IMR-90 (cell line): ENCODE data around the gene NTN4. TPM values are rescaled to one million over a fixed set of nuclear protein-coding genes. Genes with fewer than 3 reads are reported as not detected.
A peak's percentile ranks its signal among the peaks of the same experiment; 100 is the strongest.

Experiments
- ATAC-seq: fragments of 200-7000 bp; cut with Tn5 transposase; 2 replicates; pipeline ENCODE4 v1.9.1; 2020; ENCODE audit warnings: low read depth, mild to moderate bottlenecking, moderate library complexity
- BruUV-seq: library from RNA; stranded (reverse); fragments of 400-500 nt; replicated peaks from 2 replicates; lab custom pipeline; 2021; lab: Mats Ljungman, UMichigan
- CTCF ChIA-PET: fragments of 300-600 bp; formaldehyde crosslinking; extraction: SDS; loops from one replicate; lab custom pipeline; 2021; ENCODE audit warnings: antibody characterized with exemption; lab: Yijun Ruan, JAX
- POLR2A ChIA-PET: fragments of 300-600 bp; sonication (Branson Sonifier 250); formaldehyde crosslinking; loops from one replicate; lab custom pipeline; 2022; ENCODE audit warnings: antibody characterized with exemption; ENCODE audit not compliant: unreplicated experiment; lab: Charles Lee
- DNase-seq: peaks from one replicate; pipeline ENCODE4 v3.0.0; 2013
- H2AFZ ChIP-seq: replicated peaks from 2 replicates; pipeline ENCODE3; 2013; ENCODE audit warnings: low read length, mild to moderate bottlenecking; ENCODE audit not compliant: poor library complexity
- H2AK5ac ChIP-seq: 2 replicates; pipeline ENCODE4 v1.6.1; 2013; ENCODE audit warnings: low read depth, low read length, inconsistent platforms
- H2AK9ac ChIP-seq: replicated peaks from 2 replicates; pipeline ENCODE3; 2013; ENCODE audit warnings: mild to moderate bottlenecking, low read depth, low read length, moderate library complexity; ENCODE audit not compliant: poor library complexity
- H2BK120ac ChIP-seq: 2 replicates; pipeline ENCODE4 v1.6.1; 2013; ENCODE audit warnings: low read depth, low read length, inconsistent platforms
- H2BK15ac ChIP-seq: 3 replicates; pipeline ENCODE4 v1.6.1; 2013; ENCODE audit warnings: low read depth, low read length, inconsistent platforms
- H2BK20ac ChIP-seq: 2 replicates; pipeline ENCODE4 v1.6.1; 2013; ENCODE audit warnings: low read depth, mild to moderate bottlenecking, inconsistent platforms, low read length, moderate library complexity
- H2BK5ac ChIP-seq: 2 replicates; pipeline ENCODE4 v1.6.1; 2013; ENCODE audit warnings: mild to moderate bottlenecking, low read depth, low read length, inconsistent platforms; ENCODE audit not compliant: poor library complexity, severe bottlenecking
- H3K14ac ChIP-seq: replicated peaks from 2 replicates; pipeline ENCODE4 v1.6.1; 2013; ENCODE audit warnings: low read depth, low read length, inconsistent platforms
- H3K18ac ChIP-seq: 2 replicates; pipeline ENCODE4 v1.6.1; 2013; ENCODE audit warnings: low read depth, low read length, control low read depth
- H3K23ac ChIP-seq: 2 replicates; pipeline ENCODE4 v1.6.1; 2013; ENCODE audit warnings: low read depth, low read length, inconsistent platforms
- H3K27ac ChIP-seq: 2 replicates; pipeline ENCODE4 v1.5.1; 2013; ENCODE audit warnings: mild to moderate bottlenecking, control low read depth, low read length; ENCODE audit not compliant: insufficient read depth
- H3K27me3 ChIP-seq: 2 replicates; pipeline ENCODE4 v1.6.1; 2013; ENCODE audit warnings: low read length; ENCODE audit not compliant: control insufficient read depth, insufficient read depth
- H3K36me3 ChIP-seq: 2 replicates; pipeline ENCODE4 v1.6.1; 2013; ENCODE audit warnings: low read length, mixed read lengths; ENCODE audit not compliant: control insufficient read depth, insufficient read depth
- H3K4ac ChIP-seq: 2 replicates; pipeline ENCODE4 v1.6.1; 2013; ENCODE audit warnings: low read depth, low read length, inconsistent platforms
- H3K4me1 ChIP-seq: 2 replicates; pipeline ENCODE4 v1.6.1; 2013; ENCODE audit warnings: low read length, mixed read lengths; ENCODE audit not compliant: control insufficient read depth, insufficient read depth
- H3K4me2 ChIP-seq: 2 replicates; pipeline ENCODE4 v1.6.1; 2013; ENCODE audit warnings: low read depth, mild to moderate bottlenecking, control low read depth, low read length, moderate library complexity
- H3K4me3 ChIP-seq: 2 replicates; pipeline ENCODE4 v1.5.1; 2013; ENCODE audit warnings: low read depth, mild to moderate bottlenecking, control low read depth, low read length, moderate library complexity; ENCODE audit not compliant: insufficient read depth
- H3K56ac ChIP-seq: 2 replicates; pipeline ENCODE4 v1.6.1; 2013; ENCODE audit warnings: low read length, inconsistent platforms; ENCODE audit not compliant: insufficient read depth; ENCODE audit errors: extremely low read depth
- H3K79me1 ChIP-seq, 2 experiments: 2 replicates each; pipeline ENCODE4 v1.6.1; 2013; ENCODE audit warnings: low read length in 2 of 2, inconsistent platforms in 1 of 2, low read depth in 1 of 2
- H3K9ac ChIP-seq: 2 replicates; pipeline ENCODE4 v1.6.1; 2013; ENCODE audit warnings: low read depth, low read length, control low read depth
- H3K9me1 ChIP-seq: 2 replicates; pipeline ENCODE4 v1.6.1; 2013; ENCODE audit warnings: low read length, inconsistent platforms; ENCODE audit not compliant: insufficient read depth
- H3K9me3 ChIP-seq: 2 replicates; pipeline ENCODE4 v1.6.1; 2013; ENCODE audit warnings: low read length; ENCODE audit not compliant: control insufficient read depth, insufficient read depth
- H4K20me1 ChIP-seq: 2 replicates; pipeline ENCODE4 v1.6.1; 2013; ENCODE audit warnings: low read length, inconsistent platforms; ENCODE audit not compliant: insufficient read depth
- H4K5ac ChIP-seq: 2 replicates; pipeline ENCODE4 v1.6.1; 2013; ENCODE audit warnings: mild to moderate bottlenecking, low read depth, low read length, control low read depth
- H4K8ac ChIP-seq, 2 experiments: 2 replicates each; pipeline ENCODE4 v1.6.1; 2013; ENCODE audit warnings: low read depth in 2 of 2, low read length in 2 of 2, control low read depth in 1 of 2, inconsistent platforms in 1 of 2
- H4K91ac ChIP-seq: 2 replicates; pipeline ENCODE4 v1.6.1; 2013; ENCODE audit warnings: low read depth, low read length, inconsistent platforms; ENCODE audit not compliant: insufficient read depth
- CEBPB ChIP-seq: IDR thresholded peaks from 2 replicates; pipeline ENCODE4 v1.6.1; 2012; ENCODE audit warnings: low read depth, low read length, improper control_type of control experiment
- CHD1 ChIP-seq: IDR thresholded peaks from 2 replicates; pipeline ENCODE4 v1.6.1; 2012; ENCODE audit warnings: low read depth, low read length, improper control_type of control experiment
- CTCF ChIP-seq: conservative IDR thresholded peaks from 2 replicates; pipeline ENCODE4 v1.5.1; 2012; ENCODE audit warnings: mild to moderate bottlenecking, low read depth, low read length, improper control_type of control experiment
- ELK1 ChIP-seq: fragments of 150-350 bp; IDR thresholded peaks from 2 replicates; pipeline ENCODE4 v1.6.1; 2016; ENCODE audit warnings: low read depth, mild to moderate bottlenecking, low read length, moderate library complexity, borderline replicate concordance
- FOS ChIP-seq: fragments of 150-350 bp; IDR thresholded peaks from 2 replicates; pipeline ENCODE4 v1.6.1; 2016; ENCODE audit warnings: low read depth, low read length
- MAFK ChIP-seq: IDR thresholded peaks from 2 replicates; pipeline ENCODE4 v1.6.1; 2012; ENCODE audit warnings: low read depth, low read length, improper control_type of control experiment
- MAZ ChIP-seq: IDR thresholded peaks from 2 replicates; pipeline ENCODE4 v1.6.1; 2012; ENCODE audit warnings: low read depth, mild to moderate bottlenecking, low read length, improper control_type of control experiment, moderate library complexity, borderline replicate concordance
- MXI1 ChIP-seq: IDR thresholded peaks from 2 replicates; pipeline ENCODE4 v1.6.1; 2012; ENCODE audit warnings: low read depth, mild to moderate bottlenecking, low read length, moderate library complexity, borderline replicate concordance
- NFE2L2 ChIP-seq: fragments of 150-350 bp; IDR thresholded peaks from 2 replicates; pipeline ENCODE4 v1.6.1; 2016; ENCODE audit warnings: low read depth, mild to moderate bottlenecking, low read length
- POLR2A ChIP-seq: IDR thresholded peaks from 2 replicates; pipeline ENCODE4 v1.6.1; 2012; ENCODE audit warnings: mild to moderate bottlenecking, low read depth, low read length
- RAD21 ChIP-seq: IDR thresholded peaks from 2 replicates; pipeline ENCODE4 v1.6.1; 2012; ENCODE audit warnings: low read length, improper control_type of control experiment
- RCOR1 ChIP-seq: IDR thresholded peaks from 2 replicates; pipeline ENCODE4 v1.6.1; 2012; ENCODE audit warnings: mild to moderate bottlenecking, low read length, improper control_type of control experiment; ENCODE audit not compliant: insufficient replicate concordance
- RFX5 ChIP-seq: IDR thresholded peaks from 2 replicates; pipeline ENCODE4 v1.8.0; 2012; ENCODE audit warnings: low read depth, mild to moderate bottlenecking, low read length, moderate library complexity
- SMC3 ChIP-seq: fragments of 150-350 bp; IDR thresholded peaks from 2 replicates; pipeline ENCODE4 v1.6.1; 2016; ENCODE audit warnings: low read depth, mild to moderate bottlenecking, antibody characterized with exemption, low read length, moderate library complexity
- WGBS, 2 experiments: methylation state at CpG; one replicate each; pipeline versions ENCODE4 v1.1.5 to v1.1.7; 2013; ENCODE audit warnings: missing lambda C conversion rate in 2 of 2; ENCODE audit not compliant: insufficient read length in 1 of 2; ENCODE audit errors: extremely low coverage in 2 of 2; 5-methylcytosine and 5-hydroxymethylcytosine counted together
- dilution Hi-C: fragments of 300-500 bp; cut with HindIII; formaldehyde crosslinking; loops from one replicate; pipeline ENCODE4 v1.14.3; 2018; ENCODE audit warnings: low sequenced_read_pairs; ENCODE audit not compliant: unreplicated experiment
- in situ Hi-C: fragments of 300-500 bp; cut with MboI; formaldehyde crosslinking; loops from 3 replicates; pipeline ENCODE4 v1.14.3; 2019; ENCODE audit warnings: low sequenced_read_pairs, inconsistent platforms, mixed read lengths
- intact Hi-C: fragments of 100-400 bp; cut with micrococcal nuclease; formaldehyde crosslinking; loops from 2 replicates; pipeline ENCODE4 v1.10.0; 2022
- polyA plus RNA-seq, 3 experiments: library from polyadenylated mRNA; depleted of rRNA; stranded (reverse); fragments of >200 nt; gene quantifications; 2 replicates each; pipeline ENCODE4 v1.2.3, GENCODE V29; 2012; ENCODE audit warnings: low replicate concordance in 1 of 3
- total RNA-seq: library from RNA; depleted of rRNA; stranded (reverse); fragments of >200 nt; gene quantifications from 2 replicates; pipeline ENCODE4 v1.2.3, GENCODE V29; 2012
- TF ChIP-seq, protein P1 (sequence below): fragments of 150-350 bp; IDR thresholded peaks from 2 replicates; pipeline ENCODE4 v1.6.1; 2017; ENCODE audit warnings: mild to moderate bottlenecking, antibody characterized with exemption, low read length, low read depth

NTN4 gene
- total and polyA plus RNA-seq, 2 of the 4 experiments (the other 2 are of a cell fraction): 54.6 to 56.6 TPM

GRCh38 chr12:95700316-95700785 is 90.2 kb downstream of the NTN4 start:
- WGBS, 2 experiments: 0% methylated on average over 3 of the region's 7 CpGs; no CpG with 5 or more reads in 1 of the 2 experiments
- no peak for TF ChIP-seq ELK1
- no peak for TF ChIP-seq POLR2A
- TF ChIP-seq NFE2L2: no peak
- TF ChIP-seq SMC3: no peak
- TF ChIP-seq CHD1: no peak
- peak; percentile 59; the same call in 1 of the 2 replicates for TF ChIP-seq CEBPB
- no peak for TF ChIP-seq MAZ
- peak; percentile 8; the same call in 1 of the 2 replicates for TF ChIP-seq RAD21
- no peak for TF ChIP-seq CTCF
- TF ChIP-seq RFX5: no peak
- TF ChIP-seq MXI1: no peak
- TF ChIP-seq FOS: no peak
- TF ChIP-seq RCOR1: peak; percentile 23
- TF ChIP-seq MAFK: peak; percentile 24
- TF ChIP-seq, protein P1, sequence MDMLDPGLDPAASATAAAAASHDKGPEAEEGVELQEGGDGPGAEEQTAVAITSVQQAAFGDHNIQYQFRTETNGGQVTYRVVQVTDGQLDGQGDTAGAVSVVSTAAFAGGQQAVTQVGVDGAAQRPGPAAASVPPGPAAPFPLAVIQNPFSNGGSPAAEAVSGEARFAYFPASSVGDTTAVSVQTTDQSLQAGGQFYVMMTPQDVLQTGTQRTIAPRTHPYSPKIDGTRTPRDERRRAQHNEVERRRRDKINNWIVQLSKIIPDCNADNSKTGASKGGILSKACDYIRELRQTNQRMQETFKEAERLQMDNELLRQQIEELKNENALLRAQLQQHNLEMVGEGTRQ: no peak

More at GRCh38 chr12:95700316-95700785, 90.2 kb downstream of the NTN4 start:
- peaks cover 0 to 9% of the 10 kb centered on the region in 2 experiments; a peak in 1 of 4 replicates for H3K79me1 ChIP-seq
- POLR2A ChIA-PET: no interaction called here
- intact Hi-C loops: no loop called here
- CTCF ChIA-PET: interaction anchor here (0.6 kb wide), 1 partner anchor 24 kb away, joined by 3 read pairs; no protein-coding TSS in a partner anchor
- H2AK5ac ChIP-seq: no peak overlapping the region
- no peaks in the 10 kb centered on the region for H3K9me3 ChIP-seq
- peak overlapping the region; percentile 64 for H3K4ac ChIP-seq
- H2AFZ ChIP-seq: peak overlapping the region; percentile 64
- dilution Hi-C loops: no loop called here
- H3K9ac ChIP-seq: no peak overlapping the region
- peaks cover 4% of the 10 kb centered on the region; the same call in 1 of the 2 replicates for H3K36me3 ChIP-seq
- 0 out of 2 replicates have a peak overlapping the region, but pooled peaks have one; percentile 7 for H3K56ac ChIP-seq
- H3K4me1 ChIP-seq: peaks cover 4% of the 10 kb centered on the region; the same call in 1 of the 2 replicates
- peak overlapping the region; percentile 55; the same call in 1 of the 2 replicates for H3K23ac ChIP-seq
- H2BK120ac ChIP-seq: peak overlapping the region; percentile 63
- peak overlapping the region in 1 of 2 experiments; percentile 89; a peak in 2 of 4 replicates for H4K8ac ChIP-seq
- BruUV-seq: no TSS peak
- no peaks in the 10 kb centered on the region; the same call in 1 of the 2 replicates for H4K20me1 ChIP-seq
- H3K27ac ChIP-seq: peak overlapping the region; percentile 13
- peak overlapping the region; percentile 64 for H2BK5ac ChIP-seq
- peak; percentile 89 for DNase-seq
- peak overlapping the region; percentile 50; the same call in 1 of the 2 replicates for H3K14ac ChIP-seq
- H3K27me3 ChIP-seq: no peaks in the 10 kb centered on the region
- peak overlapping the region; percentile 14; the same call in 1 of the 2 replicates for H3K18ac ChIP-seq
- no peak overlapping the region for H3K4me3 ChIP-seq
- peak overlapping the region; percentile 49 for H2BK20ac ChIP-seq
- 0 out of 2 replicates have a peak, but pooled peaks cover 3% of the 10 kb centered on the region for H3K9me1 ChIP-seq
- H4K91ac ChIP-seq: peak overlapping the region; percentile 51
- in situ Hi-C loops: no loop called here
- 0 out of 3 replicates have a peak overlapping the region, but pooled peaks have one; percentile 27 for H2BK15ac ChIP-seq
- peak overlapping the region; percentile 66; the same call in 1 of the 2 replicates for H3K4me2 ChIP-seq
- ATAC-seq: peak; percentile 94
- H2AK9ac ChIP-seq: no peak overlapping the region
- no peak overlapping the region for H4K5ac ChIP-seq
